Ovary (tissue), 9 donors: Measurements from ENCODE around the gene GGA3. TPM values are rescaled to one million over a fixed set of nuclear protein-coding genes. Genes with fewer than 3 reads are reported as not detected.

Experiments
- DNase-seq, 5 donors: peaks; one replicate each; pipeline ENCODE4 v3.0.0-alpha.2; 2019 to 2020
- H3K27ac ChIP-seq, 2 donors: fragments of 200-600 bp; one replicate each; pipeline versions ENCODE4 v1.5.1 to v1.8.0; 2019 to 2022
- H3K27me3 ChIP-seq: fragments of 200-600 bp; one replicate; pipeline ENCODE4 v1.8.0; 2022
- H3K36me3 ChIP-seq: fragments of 200-600 bp; sonication (generic); one replicate; pipeline ENCODE4 v1.5.1; 2019
- H3K4me1 ChIP-seq: one replicate; pipeline ENCODE4 v1.8.1; 2013; ENCODE audit warnings: mild to moderate bottlenecking, moderate library complexity; ENCODE audit not compliant: insufficient read depth
- H3K4me3 ChIP-seq: fragments of 200-600 bp; sonication (generic); one replicate; pipeline ENCODE4 v1.5.1; 2017
- H3K9me3 ChIP-seq, 2 donors: fragments of 200-600 bp in 1 of 2; sonication (generic) in 1 of 2; one replicate each; pipeline versions ENCODE4 v1.5.1 to v1.8.1; 2013 to 2019; ENCODE audit warnings: mild to moderate bottlenecking in 1 of 2, moderate library complexity in 1 of 2
- EP300 ChIP-seq: sonication (generic); formaldehyde crosslinking; IDR thresholded peaks from one replicate; pipeline ENCODE4 v1.6.1; 2017; ENCODE audit warnings: antibody characterized with exemption
- POLR2A ChIP-seq: fragments of 450-650 bp; IDR thresholded peaks from one replicate; pipeline ENCODE4 v1.6.1; 2017; ENCODE audit warnings: antibody characterized with exemption, mild to moderate bottlenecking, moderate library complexity
- WGBS, 3 donors: extraction: QIAGEN DNeasy Blood & Tissue Kit in 1 of 3; methylation state at CpG; one replicate each; pipeline versions ENCODE4 v1.1.5 to v1.1.7; 2013 to 2017; 5-methylcytosine and 5-hydroxymethylcytosine counted together
- intact Hi-C, 4 donors: fragments of 100-400 bp; cut with DNase I; formaldehyde crosslinking; loops; one replicate each; pipeline versions ENCODE4 v1.11.0 to v1.15.1; 2022 to 2023
- polyA plus RNA-seq, 2 donors: library from polyadenylated mRNA; stranded (reverse); fragments of 200-250 nt in 1 of 2; fragments of 350-450 nt in 1 of 2; fragmentation: Illumina TruSeq in 1 of 2; extraction: RNeasy Lipid Tissue Mini Kit (QIAGEN cat#74804) in 1 of 2; gene quantifications; one replicate each; pipeline ENCODE4 v1.2.3, GENCODE V29; 2013 to 2014
- total RNA-seq, 7 donors: library from RNA; depleted of rRNA in 2 of 7; stranded (reverse); fragments of >200 nt in 2 of 7; fragmentation: NEBNext Ultra II Directional in 3 of 7; extraction: Animal tissue kit (Norgen Biotek cat#: 25700) in 3 of 7; gene quantifications; one replicate each; pipeline versions ENCODE4 v1.1.0 to v1.2.4, GENCODE V29; 2016 to 2023
- TF ChIP-seq, protein P1 (sequence below), 3 donors: fragments of 450-650 bp in 2 of 3; fragments of 200-600 bp in 1 of 3; IDR thresholded peaks; one replicate each; pipeline versions ENCODE4 v1.5.1 to v1.8.0; 2016 to 2022; ENCODE audit warnings: antibody characterized with exemption in 3 of 3, mild to moderate bottlenecking in 1 of 3
- donor health status: DM: no; HTN: no; CAD: no; lungs with moderate emphysema.
- donor health status: DM: no; HTN: no; CAD: no.
- donor health status: Bipolar disorder and iron deficiency.
- donor health status: DM: yes; HTN: yes; CAD: no.
- donor health status: DM: no; HTN: no; CAD: no.
- donor health status: DM: yes; HTN: yes; CAD: no.

GGA3 gene
- total and polyA plus RNA-seq, 9 donors = 18.2 to 48.9 (median 38.3) TPM

GRCh38 chr17:75238020-75238580 lies 23.3 kb downstream of the GGA3 start:
- WGBS, 3 donors = 73 to 83% (median 77%) methylated on average over 11 of the region's 11 CpGs
- intact Hi-C loops = no loop called here
- H3K4me3 ChIP-seq = no peak overlapping the region
- no peak for DNase-seq
- no peaks in the 10 kb centered on the region for H3K36me3 ChIP-seq
- H3K4me1 ChIP-seq = no peaks in the 10 kb centered on the region
- no peaks in the 10 kb centered on the region for H3K9me3 ChIP-seq
- TF ChIP-seq POLR2A (no peak), EP300 (no peak)
- TF ChIP-seq, protein P1, sequence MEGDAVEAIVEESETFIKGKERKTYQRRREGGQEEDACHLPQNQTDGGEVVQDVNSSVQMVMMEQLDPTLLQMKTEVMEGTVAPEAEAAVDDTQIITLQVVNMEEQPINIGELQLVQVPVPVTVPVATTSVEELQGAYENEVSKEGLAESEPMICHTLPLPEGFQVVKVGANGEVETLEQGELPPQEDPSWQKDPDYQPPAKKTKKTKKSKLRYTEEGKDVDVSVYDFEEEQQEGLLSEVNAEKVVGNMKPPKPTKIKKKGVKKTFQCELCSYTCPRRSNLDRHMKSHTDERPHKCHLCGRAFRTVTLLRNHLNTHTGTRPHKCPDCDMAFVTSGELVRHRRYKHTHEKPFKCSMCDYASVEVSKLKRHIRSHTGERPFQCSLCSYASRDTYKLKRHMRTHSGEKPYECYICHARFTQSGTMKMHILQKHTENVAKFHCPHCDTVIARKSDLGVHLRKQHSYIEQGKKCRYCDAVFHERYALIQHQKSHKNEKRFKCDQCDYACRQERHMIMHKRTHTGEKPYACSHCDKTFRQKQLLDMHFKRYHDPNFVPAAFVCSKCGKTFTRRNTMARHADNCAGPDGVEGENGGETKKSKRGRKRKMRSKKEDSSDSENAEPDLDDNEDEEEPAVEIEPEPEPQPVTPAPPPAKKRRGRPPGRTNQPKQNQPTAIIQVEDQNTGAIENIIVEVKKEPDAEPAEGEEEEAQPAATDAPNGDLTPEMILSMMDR (IDR thresholded peaks at IDR 0.05) = no peak
- H3K27me3 ChIP-seq = no peaks in the 10 kb centered on the region
- H3K27ac ChIP-seq = no peak overlapping the region

DNA sequence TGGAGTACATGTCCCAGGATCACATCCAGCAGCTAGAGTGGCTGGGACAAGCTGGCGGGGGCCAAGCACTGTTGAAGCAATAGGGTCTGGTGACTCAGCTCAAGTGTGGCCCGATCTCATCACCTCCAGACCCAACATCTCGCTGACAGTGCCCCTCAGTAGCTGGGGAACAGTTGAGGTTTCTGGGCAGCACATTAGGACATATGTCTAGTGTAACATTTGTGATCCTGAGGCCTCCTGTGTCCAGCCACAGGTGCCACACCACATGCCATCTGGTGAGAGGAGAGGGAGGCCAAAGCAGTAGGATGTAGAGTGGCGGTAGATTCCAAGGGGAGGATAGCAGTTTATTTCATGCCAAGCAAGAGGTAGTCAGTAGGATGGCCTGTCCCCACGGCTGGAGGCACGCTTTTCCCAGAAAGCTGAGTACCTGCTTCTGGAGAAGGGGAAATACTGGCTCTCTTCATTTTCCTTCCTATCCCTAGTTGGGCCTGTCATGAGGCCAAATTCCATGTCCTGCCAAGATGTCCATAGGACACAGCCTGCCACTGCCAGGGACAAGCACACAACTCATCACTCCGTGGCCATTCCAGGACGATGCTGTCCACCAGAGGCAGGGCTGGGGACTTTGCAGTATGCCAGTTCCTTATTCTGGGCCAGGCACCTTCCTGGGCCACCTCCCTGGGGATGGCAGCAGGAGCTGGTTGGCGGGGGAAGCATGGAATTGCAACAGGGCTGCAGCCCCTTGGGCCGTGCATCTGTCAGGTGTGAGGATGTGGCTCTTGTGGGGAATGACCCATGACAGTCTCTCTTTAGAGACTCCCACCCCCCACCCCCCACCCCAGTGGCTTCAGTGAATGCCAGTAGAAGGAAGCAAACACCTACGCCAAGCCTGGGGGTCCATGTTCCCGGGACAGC lies 24.0 kb downstream of the GGA3 start:
- Histone ChIP-seq H3K27me3 (no peaks in the 10 kb centered on the region), H3K4me3 (no peak overlapping the region), H3K36me3 (no peaks in the 10 kb centered on the region), H3K9me3 (no peaks in the 10 kb centered on the region), H3K27ac (no peak overlapping the region), H3K4me1 (no peaks in the 10 kb centered on the region)
- no peak for DNase-seq
- TF ChIP-seq POLR2A (no peak), EP300 (no peak)
- TF ChIP-seq, protein P1 (IDR thresholded peaks at IDR 0.05) = no peak
- intact Hi-C loops = no loop called here
- WGBS, 3 donors = 73 to 75% (median 73%) methylated on average over 12 of the region's 12 CpGs

GRCh38 chr17:75232786-75233185 lies 28.6 kb downstream of the GGA3 start:
- no peaks in the 10 kb centered on the region for H3K9me3 ChIP-seq
- 92% methylated on average over 13 of the region's 13 CpGs for WGBS, 3 donors
- no peaks in the 10 kb centered on the region for H3K4me1 ChIP-seq
- TF ChIP-seq, protein P1 (IDR thresholded peaks at IDR 0.05) = no peak
- TF ChIP-seq EP300 (no peak), POLR2A (no peak)
- intact Hi-C loops = no loop called here
- no peaks in the 10 kb centered on the region for H3K27me3 ChIP-seq
- no peak overlapping the region for H3K27ac ChIP-seq
- H3K4me3 ChIP-seq = no peak overlapping the region
- no peak for DNase-seq
- H3K36me3 ChIP-seq = no peaks in the 10 kb centered on the region

GRCh38 chr17:75231741-75232464 lies 29.5 kb downstream of the GGA3 start:
- H3K9me3 ChIP-seq = no peaks in the 10 kb centered on the region
- TF ChIP-seq, protein P1 (IDR thresholded peaks at IDR 0.05) = no peak
- TF ChIP-seq POLR2A (no peak), EP300 (no peak)
- H3K4me1 ChIP-seq = no peaks in the 10 kb centered on the region
- intact Hi-C loops = no loop called here
- H3K27ac ChIP-seq = no peak overlapping the region
- no peaks in the 10 kb centered on the region for H3K36me3 ChIP-seq
- DNase-seq = no peak
- H3K27me3 ChIP-seq = no peaks in the 10 kb centered on the region
- no peak overlapping the region for H3K4me3 ChIP-seq
- WGBS, 3 donors = 84 to 87% (median 85%) methylated on average over 18 of the region's 18 CpGs
